K562 (cell line): ENCODE data around the gene ARMC6. TPM values are rescaled to one million over a fixed set of nuclear protein-coding genes. Genes with fewer than 3 reads are reported as not detected.
A peak's percentile ranks its signal among the peaks of the same experiment; 100 is the strongest.

ENCODE experiments used
- ATAC-seq: fragments of 200-7000 bp; cut with Tn5 transposase; 3 replicates; pipeline ENCODE4 v1.9.1; 2020; ENCODE audit warnings: moderate library complexity
- BruUV-seq: library from RNA; stranded (reverse); fragments of 400-500 nt; replicated peaks from 2 replicates; lab custom pipeline; 2021; lab: Mats Ljungman, UMichigan
- CTCF ChIA-PET: fragments of 300-600 bp; formaldehyde crosslinking; extraction: SDS; loops from one replicate; lab custom pipeline; 2021; ENCODE audit warnings: low intra/inter-chr PET ratio; lab: Yijun Ruan, JAX
- POLR2A ChIA-PET: fragments of 300-600, 350-650 bp; sonication (Branson Sonifier 250); formaldehyde crosslinking; extraction: SDS; loops from one replicate; lab custom pipeline; 2021; ENCODE audit warnings: antibody characterized with exemption, inconsistent platforms; lab: Yijun Ruan, JAX
- DNase-seq, 4 experiments: peaks; one replicate each; pipeline versions ENCODE4 v3.0.0 to v3.0.0-alpha.2; 2011 to 2018; ENCODE audit warnings: low spot score in 3 of 4, mixed read lengths in 3 of 4; ENCODE audit errors: extremely low read depth in 1 of 4
- FAIRE-seq: peaks from 2 replicates; lab custom pipeline; 2011; peaks lifted over from hg19 to GRCh38; lab: Jason Lieb, UNC
- H2AFZ ChIP-seq: 2 replicates; pipeline ENCODE4 v1.6.0; 2011; ENCODE audit warnings: low read depth, low read length, control low read depth, inconsistent platforms
- H3K27ac ChIP-seq: fragments of 200-600 bp; 3 replicates; pipeline ENCODE4 v1.8.0; 2011; ENCODE audit warnings: low read depth, mild to moderate bottlenecking, control low read depth, inconsistent platforms, low read length, moderate library complexity, mixed read lengths; ENCODE audit errors: extremely low read depth
- H3K27me3 ChIP-seq, 2 experiments: fragments of 300-600 bp in 1 of 2; 2 replicates in 1 of 2; 3 replicates in 1 of 2; pipeline versions ENCODE4 v1.6.0 to v1.8.0; 2011; ENCODE audit warnings: inconsistent platforms in 2 of 2, low read length in 2 of 2, mild to moderate bottlenecking in 1 of 2, mixed read lengths in 1 of 2, moderate library complexity in 1 of 2; ENCODE audit not compliant: control insufficient read depth in 2 of 2, insufficient read depth in 2 of 2
- H3K36me3 ChIP-seq: fragments of 300-600 bp; 3 replicates; pipeline ENCODE4 v1.8.0; 2011; ENCODE audit warnings: mild to moderate bottlenecking, low read length, inconsistent platforms; ENCODE audit not compliant: control insufficient read depth, insufficient read depth
- H3K4me1 ChIP-seq, 2 experiments: fragments of 200-600 bp in 1 of 2; replicated peaks in 1 of 2; 2 replicates in 1 of 2; 3 replicates in 1 of 2; pipeline versions ENCODE4 v1.5.1 to v1.8.0; 2011; ENCODE audit warnings: inconsistent platforms in 2 of 2, low read length in 2 of 2, mild to moderate bottlenecking in 1 of 2, mixed read lengths in 1 of 2, moderate library complexity in 1 of 2; ENCODE audit not compliant: control insufficient read depth in 2 of 2, insufficient read depth in 2 of 2
- H3K4me2 ChIP-seq: 2 replicates; pipeline ENCODE4 v1.6.1; 2011; ENCODE audit warnings: low read length, control low read depth, inconsistent platforms, mixed read lengths; ENCODE audit not compliant: insufficient read depth
- H3K4me3 ChIP-seq: fragments of 200-600 bp; sonication (generic), shearing (Covaris generic); 2 replicates; pipeline ENCODE4 v1.5.1; 2016; ENCODE audit warnings: control low read depth, inconsistent platforms
- H3K79me2 ChIP-seq: fragments of 200-600 bp; 3 replicates; pipeline ENCODE4 v1.8.0; 2011; ENCODE audit warnings: low read length, inconsistent platforms; ENCODE audit not compliant: control insufficient read depth, insufficient read depth
- H3K9ac ChIP-seq, 2 experiments: 2 replicates each; pipeline versions ENCODE4 v1.6.0 to v1.6.1; 2011; ENCODE audit warnings: low read depth in 2 of 2, low read length in 2 of 2, control low read depth in 1 of 2, inconsistent platforms in 1 of 2, mild to moderate bottlenecking in 1 of 2, mixed read lengths in 1 of 2; ENCODE audit not compliant: insufficient read depth in 1 of 2
- H3K9me1 ChIP-seq: one replicate; pipeline ENCODE4 v1.6.0; 2011; ENCODE audit warnings: inconsistent platforms, mild to moderate bottlenecking, low read length, moderate library complexity; ENCODE audit not compliant: control insufficient read depth, insufficient read depth
- H3K9me3 ChIP-seq: replicated peaks from 2 replicates; pipeline ENCODE4 v1.5.1; 2011; ENCODE audit warnings: low read depth, low read length, inconsistent platforms; ENCODE audit not compliant: control insufficient read depth, insufficient read depth
- H4K20me1 ChIP-seq: replicated peaks from 2 replicates; pipeline ENCODE4 v1.6.1; 2011; ENCODE audit warnings: low read length, inconsistent platforms, mixed read lengths; ENCODE audit not compliant: control insufficient read depth, insufficient read depth
- AFF1 ChIP-seq, 2 experiments: fragments of 450-650 bp; IDR thresholded peaks; 2 replicates each; pipeline ENCODE4 v1.6.1; 2018; ENCODE audit warnings: mild to moderate bottlenecking in 2 of 2, low read depth in 1 of 2; ENCODE audit not compliant: partially characterized antibody in 2 of 2
- ARID1B ChIP-seq: fragments of 450-650 bp; IDR thresholded peaks from 2 replicates; pipeline ENCODE4 v1.6.1; 2016; ENCODE audit warnings: antibody characterized with exemption, mild to moderate bottlenecking, inconsistent platforms
- BCOR ChIP-seq: fragments of 450-650 bp; IDR thresholded peaks from 2 replicates; pipeline ENCODE4 v1.6.1; 2016
- DPF2 ChIP-seq: fragments of 450-650 bp; IDR thresholded peaks from 2 replicates; pipeline ENCODE4 v1.6.1; 2016
- E2F3 ChIP-seq: fragments of 250-450 bp; sonication (Bioruptor Pico); IDR thresholded peaks from 2 replicates; pipeline ENCODE4 v1.4.0; 2020; ENCODE audit warnings: mild to moderate bottlenecking
- GTF2A2 ChIP-seq: IDR thresholded peaks from 2 replicates; pipeline ENCODE4 v1.6.1; 2016; ENCODE audit warnings: mild to moderate bottlenecking, missing genetic modification characterization, missing compliant biosample characterization
- TCF3 ChIP-seq: sonication (generic); formaldehyde crosslinking; IDR thresholded peaks from 2 replicates; pipeline ENCODE4 v1.4.0; 2020; ENCODE audit warnings: mild to moderate bottlenecking, missing genetic modification reagents
- TEAD4 ChIP-seq, 2 experiments: sonication (generic) in 1 of 2; formaldehyde crosslinking in 1 of 2; IDR thresholded peaks; 2 replicates each; pipeline versions ENCODE4 v1.6.1 to v1.8.0; 2012 to 2022; ENCODE audit warnings: borderline replicate concordance in 1 of 2, inconsistent platforms in 1 of 2, low read length in 1 of 2, mild to moderate bottlenecking in 1 of 2, missing genetic modification reagents in 1 of 2
- ZFP36 ChIP-seq: fragments of 150-350 bp; IDR thresholded peaks from 2 replicates; pipeline ENCODE4 v1.6.1; 2018; ENCODE audit warnings: low read length, low read depth; ENCODE audit not compliant: partially characterized antibody
- ZNF444 ChIP-seq: fragments of 250-450 bp; sonication (Bioruptor Pico); IDR thresholded peaks from 2 replicates; pipeline ENCODE4 v1.4.0; 2020; ENCODE audit warnings: mild to moderate bottlenecking, moderate library complexity
- WGBS: fragments of 100-300 bp; shearing (Covaris generic); methylation state at CpG from one replicate; pipeline ENCODE4 v1.1.6; 2016; ENCODE audit warnings: low coverage, mixed read lengths; ENCODE audit not compliant: insufficient coverage; ENCODE audit errors: missing lambda C conversion rate; 5-methylcytosine and 5-hydroxymethylcytosine counted together
- in situ Hi-C: fragments of 300-500 bp; cut with MboI; formaldehyde crosslinking; loops from 4 replicates; pipeline ENCODE4 v1.15.0; 2018; ENCODE audit warnings: inconsistent platforms, mixed read lengths
- intact Hi-C: fragments of 100-400 bp; cut with micrococcal nuclease; formaldehyde crosslinking; loops from 2 replicates; pipeline ENCODE4 v1.14.2; 2022
- polyA plus RNA-seq, 8 experiments: library from polyadenylated mRNA; depleted of rRNA in 4 of 8; stranded (reverse) in 5 of 8; unstranded in 3 of 8; fragments of >200 nt; fragmentation: Nextera tagmentation in 2 of 8; fragmentation: Illumina TruSeq in 1 of 8; extraction: Ambion mirVana in 2 of 8; extraction: Trizol in 1 of 8; gene quantifications; 2 replicates each; pipeline versions ENCODE4 v1.2.1 to v1.2.3, GENCODE V29; 2011 to 2014; ENCODE audit warnings: inconsistent platforms in 1 of 8, missing spikeins in 1 of 8
- total RNA-seq, 7 experiments: library from RNA; depleted of rRNA in 6 of 7; stranded (reverse); fragments of >200 nt in 6 of 7; fragmentation: Illumina TruSeq in 2 of 7; extraction: Trizol in 2 of 7; gene quantifications; 2 replicates each; pipeline versions ENCODE4 v1.2.1 to v1.2.3, GENCODE V29; 2011 to 2021; ENCODE audit warnings: low replicate concordance in 1 of 7
- TF ChIP-seq, protein P1 (sequence below), 3 experiments: IDR thresholded peaks in 2 of 3; conservative IDR thresholded peaks in 1 of 3; 2 replicates each; pipeline ENCODE4 v1.5.1; 2011 to 2012; ENCODE audit warnings: low read length in 3 of 3, mild to moderate bottlenecking in 3 of 3, control low read depth in 2 of 3, improper control_type of control experiment in 1 of 3, inconsistent platforms in 1 of 3, low read depth in 1 of 3, mixed read lengths in 1 of 3, moderate library complexity in 1 of 3; ENCODE audit not compliant: insufficient read depth in 2 of 3
- TF ChIP-seq, protein P2 (sequence below), 2 experiments: fragments of 450-650 bp in 1 of 2; sonication (generic) in 1 of 2; formaldehyde crosslinking in 1 of 2; IDR thresholded peaks in 1 of 2; conservative IDR thresholded peaks in 1 of 2; 2 replicates each; pipeline versions ENCODE4 v1.6.1 to v1.8.1; 2016 to 2023; ENCODE audit warnings: mild to moderate bottlenecking in 2 of 2, moderate library complexity in 2 of 2, inconsistent platforms in 1 of 2, missing genetic modification reagents in 1 of 2

ARMC6 gene
- total and polyA plus RNA-seq, 9 of the 15 experiments (the other 6 are each of a cell fraction or from before 2014, with no cell fraction given): 2.1 to 93.4 (median 63.6) TPM

GRCh38 chr19:19062454-19063182 lies 29.2 kb downstream of the ARMC6 start:
- peak; percentile 88 for FAIRE-seq
- CTCF ChIA-PET: no interaction called here
- in situ Hi-C loops: no loop called here
- H3K4me1 ChIP-seq: peaks cover 60 to 81% of the 10 kb centered on the region in 2 experiments
- 0 out of 3 replicates have a peak, but pooled peaks have one; percentile 2 for ATAC-seq
- intact Hi-C loops: loop anchor here (1.0 to 2.0 kb wide), 2 partner anchors 28 to 76 kb away; partner anchors contain the start of gene TMEM161A
- H2AFZ ChIP-seq: peak overlapping the region; percentile 71; the same call in 1 of the 2 replicates
- H3K27ac ChIP-seq: peak overlapping the region; percentile 89
- no peaks in the 10 kb centered on the region; a peak in 1 of 5 replicates for H3K27me3 ChIP-seq
- peaks cover 3% of the 10 kb centered on the region for H3K9me1 ChIP-seq
- H4K20me1 ChIP-seq: no peaks in the 10 kb centered on the region
- peak overlapping the region; percentile 95 for H3K4me2 ChIP-seq
- TSS peak; percentile 71 for BruUV-seq
- peak overlapping the region; percentile 74 for H3K4me3 ChIP-seq
- WGBS: 3% methylated on average over 4 of the region's 4 CpGs
- peaks cover 71% of the 10 kb centered on the region for H3K79me2 ChIP-seq
- peak overlapping the region; percentile 84 to 88 for H3K9ac ChIP-seq
- H3K36me3 ChIP-seq: peaks cover 31% of the 10 kb centered on the region
- POLR2A ChIA-PET: interaction anchor here (0.6 to 1.1 kb wide), 6 partner anchors 20 to 344 kb away, joined by 3 to 5 read pairs (median 3); no protein-coding TSS in a partner anchor
- peak in 2 of 4 experiments; percentile 58 to 86 for DNase-seq
- H3K9me3 ChIP-seq: no peaks in the 10 kb centered on the region
- peak; percentile 75 for TF ChIP-seq ARID1B
- TF ChIP-seq E2F3 (CRISPR knock-in tag): no peak
- TF ChIP-seq GTF2A2 (tag): 0 out of 2 replicates have a peak, but pooled peaks have one; percentile 32
- peak; percentile 83 for TF ChIP-seq DPF2
- peak; percentile 98 for TF ChIP-seq BCOR
- peak in 1 of 2 experiments; percentile 53 for TF ChIP-seq AFF1 (IDR thresholded peaks at IDR 0.05; ENCODE audit: low read depth in 1 of 2, partially characterized antibody in 2 of 2)
- peak; percentile 43 for TF ChIP-seq TEAD4 (IDR thresholded peaks at IDR 0.05; ENCODE audit: low read length)
- no peak for TF ChIP-seq TEAD4 (CRISPR knock-in tag; IDR thresholded peaks at IDR 0.05; ENCODE audit: borderline replicate concordance)
- TF ChIP-seq TCF3 (CRISPR knock-in tag): peak; percentile 64
- TF ChIP-seq, protein P1, sequence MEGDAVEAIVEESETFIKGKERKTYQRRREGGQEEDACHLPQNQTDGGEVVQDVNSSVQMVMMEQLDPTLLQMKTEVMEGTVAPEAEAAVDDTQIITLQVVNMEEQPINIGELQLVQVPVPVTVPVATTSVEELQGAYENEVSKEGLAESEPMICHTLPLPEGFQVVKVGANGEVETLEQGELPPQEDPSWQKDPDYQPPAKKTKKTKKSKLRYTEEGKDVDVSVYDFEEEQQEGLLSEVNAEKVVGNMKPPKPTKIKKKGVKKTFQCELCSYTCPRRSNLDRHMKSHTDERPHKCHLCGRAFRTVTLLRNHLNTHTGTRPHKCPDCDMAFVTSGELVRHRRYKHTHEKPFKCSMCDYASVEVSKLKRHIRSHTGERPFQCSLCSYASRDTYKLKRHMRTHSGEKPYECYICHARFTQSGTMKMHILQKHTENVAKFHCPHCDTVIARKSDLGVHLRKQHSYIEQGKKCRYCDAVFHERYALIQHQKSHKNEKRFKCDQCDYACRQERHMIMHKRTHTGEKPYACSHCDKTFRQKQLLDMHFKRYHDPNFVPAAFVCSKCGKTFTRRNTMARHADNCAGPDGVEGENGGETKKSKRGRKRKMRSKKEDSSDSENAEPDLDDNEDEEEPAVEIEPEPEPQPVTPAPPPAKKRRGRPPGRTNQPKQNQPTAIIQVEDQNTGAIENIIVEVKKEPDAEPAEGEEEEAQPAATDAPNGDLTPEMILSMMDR (IDR thresholded peaks at IDR 0.05 in 2 of 3, conservative IDR thresholded peaks at IDR 0.05 in 1 of 3; ENCODE audit: insufficient read depth in 2 of 3, low read depth in 1 of 3, low read length in 3 of 3): no peak
- TF ChIP-seq ZFP36: peak; percentile 95
- TF ChIP-seq, protein P2, sequence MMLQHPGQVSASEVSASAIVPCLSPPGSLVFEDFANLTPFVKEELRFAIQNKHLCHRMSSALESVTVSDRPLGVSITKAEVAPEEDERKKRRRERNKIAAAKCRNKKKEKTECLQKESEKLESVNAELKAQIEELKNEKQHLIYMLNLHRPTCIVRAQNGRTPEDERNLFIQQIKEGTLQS (IDR thresholded peaks at IDR 0.05): peak; percentile 95
- TF ChIP-seq, protein P2 (CRISPR knock-in tag; conservative IDR thresholded peaks at IDR 0.05): no peak
- no peak for TF ChIP-seq ZNF444 (CRISPR knock-in tag)
